HEK293 (cell line): Measurements from ENCODE around the gene POU3F4.

Experiments
- CTCF ChIA-PET: fragments of 350-600 bp; formaldehyde crosslinking; extraction: SDS; loops from one replicate; lab custom pipeline; 2021; ENCODE audit warnings: antibody characterized with exemption; lab: Yijun Ruan, JAX
- POLR2A ChIA-PET: fragments of 300-600 bp; formaldehyde crosslinking; extraction: SDS; loops from one replicate; lab custom pipeline; 2020; ENCODE audit warnings: antibody characterized with exemption, inconsistent platforms; lab: Yijun Ruan, JAX
- H3K27ac ChIP-seq: fragments of 200-500 bp; sonication (Bioruptor generic); 2 replicates; pipeline ENCODE4 v1.5.1; 2014; ENCODE audit warnings: low read depth, low read length, control low read depth, inconsistent platforms; ENCODE audit errors: extremely low read depth
- H3K36me3 ChIP-seq, 2 experiments: fragments of 200-500 bp in 1 of 2; sonication (Bioruptor generic) in 1 of 2; 1 replicate in 1 of 2; 2 replicates in 1 of 2; pipeline ENCODE4 v1.5.1; 2014 to 2017; ENCODE audit warnings: inconsistent platforms in 2 of 2, low read length in 2 of 2; ENCODE audit not compliant: control insufficient read depth in 2 of 2, insufficient read depth in 1 of 2
- H3K4me1 ChIP-seq: fragments of 200-500 bp; sonication (Bioruptor generic); 2 replicates; pipeline ENCODE4 v1.5.1; 2014; ENCODE audit warnings: mild to moderate bottlenecking, low read length, inconsistent platforms; ENCODE audit not compliant: control insufficient read depth, insufficient read depth
- H3K4me3 ChIP-seq: 2 replicates; pipeline ENCODE4 v1.5.1; 2011; ENCODE audit warnings: low read depth, mild to moderate bottlenecking, control low read depth, low read length, moderate library complexity
- H3K9me3 ChIP-seq: fragments of 200-500 bp; sonication (Bioruptor generic); 2 replicates; pipeline ENCODE4 v1.5.1; 2014; ENCODE audit warnings: low read depth, low read length, inconsistent platforms; ENCODE audit not compliant: control insufficient read depth, insufficient read depth
- EGR2 ChIP-seq: fragments of 450-650 bp; formaldehyde crosslinking; IDR thresholded peaks from 2 replicates; pipeline ENCODE4 v1.5.1; 2016; ENCODE audit warnings: low read depth, missing biosample characterization, missing genetic modification characterization
- KLF17 ChIP-seq: fragments of 450-650 bp; formaldehyde crosslinking; IDR thresholded peaks from 2 replicates; pipeline ENCODE4 v1.5.1; 2016; ENCODE audit warnings: missing biosample characterization, missing genetic modification characterization
- PRDM10 ChIP-seq: fragments of 450-650 bp; formaldehyde crosslinking; IDR thresholded peaks from 2 replicates; pipeline ENCODE4 v1.5.1; 2016; ENCODE audit warnings: missing biosample characterization, missing genetic modification characterization
- PRDM4 ChIP-seq: fragments of 450-650 bp; formaldehyde crosslinking; IDR thresholded peaks from 2 replicates; pipeline ENCODE4 v1.5.1; 2017; ENCODE audit warnings: missing biosample characterization, missing genetic modification characterization
- YY2 ChIP-seq: fragments of 450-650 bp; formaldehyde crosslinking; IDR thresholded peaks from 2 replicates; pipeline ENCODE4 v1.5.1; 2016; ENCODE audit warnings: missing biosample characterization, missing genetic modification characterization
- ZBTB21 ChIP-seq: fragments of 450-650 bp; formaldehyde crosslinking; IDR thresholded peaks from 2 replicates; pipeline ENCODE4 v1.5.1; 2017; ENCODE audit warnings: missing biosample characterization, missing genetic modification characterization
- ZNF132 ChIP-seq: fragments of 450-650 bp; formaldehyde crosslinking; IDR thresholded peaks from 2 replicates; pipeline ENCODE4 v1.5.1; 2017; ENCODE audit warnings: missing biosample characterization, missing genetic modification characterization, borderline replicate concordance
- ZNF148 ChIP-seq: fragments of 450-650 bp; formaldehyde crosslinking; IDR thresholded peaks from 2 replicates; pipeline ENCODE4 v1.5.0; 2017; ENCODE audit warnings: missing biosample characterization, missing genetic modification characterization, borderline replicate concordance
- ZNF18 ChIP-seq: fragments of 450-650 bp; formaldehyde crosslinking; IDR thresholded peaks from 2 replicates; pipeline ENCODE4 v1.5.1; 2016; ENCODE audit warnings: missing biosample characterization, missing genetic modification characterization
- ZNF366 ChIP-seq: fragments of 450-650 bp; formaldehyde crosslinking; conservative IDR thresholded peaks from 2 replicates; pipeline ENCODE4 v1.5.1; 2016; ENCODE audit warnings: missing biosample characterization, missing genetic modification characterization
- ZNF530 ChIP-seq: fragments of 450-650 bp; formaldehyde crosslinking; IDR thresholded peaks from 2 replicates; pipeline ENCODE4 v1.5.1; 2016; ENCODE audit warnings: low read depth, missing biosample characterization, missing genetic modification characterization
- ZNF626 ChIP-seq: fragments of 450-650 bp; sonication (Bioruptor Pico); formaldehyde crosslinking; IDR thresholded peaks from 2 replicates; pipeline ENCODE4 v1.5.1; 2018; ENCODE audit warnings: missing biosample characterization, missing genetic modification characterization, inconsistent platforms
- ZNF704 ChIP-seq: fragments of 450-650 bp; formaldehyde crosslinking; IDR thresholded peaks from 2 replicates; pipeline ENCODE4 v1.5.1; 2016; ENCODE audit warnings: missing biosample characterization, missing genetic modification characterization
- ZSCAN23 ChIP-seq: fragments of 450-650 bp; formaldehyde crosslinking; IDR thresholded peaks from 2 replicates; pipeline ENCODE4 v1.5.1; 2016; ENCODE audit warnings: missing biosample characterization, missing genetic modification characterization
- ZSCAN4 ChIP-seq: fragments of 450-650 bp; formaldehyde crosslinking; IDR thresholded peaks from 2 replicates; pipeline ENCODE4 v1.5.1; 2017; ENCODE audit warnings: missing biosample characterization, missing genetic modification characterization

POU3F4 gene

GRCh38 chrX:83521905-83522304 is 13.8 kb downstream of the POU3F4 start:
- ChIA-PET POLR2A (no interaction called here), CTCF (no interaction called here)

GRCh38 chrX:83529950-83530349 is 21.9 kb downstream of the POU3F4 start:
- ChIA-PET CTCF (no interaction called here), POLR2A (no interaction called here)
- no peak overlapping the region for H3K27ac ChIP-seq
- H3K4me1 ChIP-seq, result no peaks in the 10 kb centered on the region
- no peak overlapping the region for H3K4me3 ChIP-seq
- no peaks in the 10 kb centered on the region for H3K36me3 ChIP-seq
- TF ChIP-seq EGR2 (tag by site-specific recombination), result no peak
- no peaks in the 10 kb centered on the region for H3K9me3 ChIP-seq

More at GRCh38 chrX:83521905-83522304, 13.8 kb downstream of the POU3F4 start:
- no peaks in the 10 kb centered on the region for H3K36me3 ChIP-seq
- no peak overlapping the region for H3K27ac ChIP-seq
- no peak overlapping the region for H3K4me3 ChIP-seq
- no peaks in the 10 kb centered on the region for H3K4me1 ChIP-seq
- TF ChIP-seq ZBTB21 (no peak), ZNF704 (tag by site-specific recombination) (no peak), ZNF132 (no peak), ZSCAN4 (tag by site-specific recombination) (no peak)
- TF ChIP-seq, all 188 proteins: peak for 0
- no peaks in the 10 kb centered on the region; the same call in 1 of the 2 replicates for H3K9me3 ChIP-seq

- Histone ChIP-seq H3K4me1 (no peaks in the 10 kb centered on the region), H3K36me3 (no peaks in the 10 kb centered on the region), H3K27ac (no peak overlapping the region), H3K4me3 (no peak overlapping the region), H3K9me3 (no peaks in the 10 kb centered on the region)
- ChIA-PET CTCF (no interaction called here), POLR2A (no interaction called here)
- TF ChIP-seq ZNF18 (tag by site-specific recombination) (no peak), ZNF530 (tag by site-specific recombination) (no peak), ZNF148 (tag by site-specific recombination) (no peak), KLF17 (tag by site-specific recombination) (no peak), ZNF626 (tag by site-specific recombination) (no peak), ZNF366 (tag by site-specific recombination) (no peak), ZSCAN23 (no peak), PRDM10 (tag by site-specific recombination) (no peak), EGR2 (tag by site-specific recombination) (no peak), PRDM4 (tag by site-specific recombination) (no peak), YY2 (tag by site-specific recombination) (no peak)
Observed at GRCh38 chrX:83535417-83536196, 27.5 kb downstream of the POU3F4 start.
